Esophagus squamous epithelium (tissue), 5 donors: ENCODE results near the gene AGO1. TPM values are rescaled to one million over a fixed set of nuclear protein-coding genes. Genes with fewer than 3 reads are reported as not detected.
"Not testable (repeated sequence)": the region's sequence is repeated elsewhere in the genome, so short reads cannot be mapped to it uniquely, and the experiment has no call there.

Experiments used
- DNase-seq: peaks from one replicate; lab custom pipeline; 2025; lab: John Stamatoyannopoulos, UW
- H3K27ac ChIP-seq, 4 donors: fragments of 200-600 bp; sonication (generic); one replicate each; pipeline ENCODE4 v1.5.1; 2016 to 2019; ENCODE audit warnings: mild to moderate bottlenecking in 1 of 4
- H3K27me3 ChIP-seq, 4 donors: fragments of 200-600 bp; sonication (generic); 1 replicate in 3 of 4; 2 replicates in 1 of 4; pipeline versions ENCODE4 v1.5.1 to v1.6.0; 2017 to 2021; ENCODE audit warnings: antibody characterized with exemption in 1 of 4
- H3K36me3 ChIP-seq, 3 donors: fragments of 200-600 bp; sonication (generic); one replicate each; pipeline ENCODE4 v1.5.1; 2016 to 2019
- H3K4me1 ChIP-seq, 3 donors: fragments of 200-600 bp; sonication (generic); one replicate each; pipeline ENCODE4 v1.5.1; 2017 to 2019
- H3K4me3 ChIP-seq, 4 donors: fragments of 200-600 bp; sonication (generic); 1 replicate in 3 of 4; 2 replicates in 1 of 4; pipeline ENCODE4 v1.5.1; 2016 to 2019; ENCODE audit warnings: mild to moderate bottlenecking in 2 of 4, moderate library complexity in 1 of 4
- H3K9me3 ChIP-seq, 3 donors: fragments of 200-600 bp; sonication (generic); one replicate each; pipeline ENCODE4 v1.5.1; 2016 to 2019
- CTCF ChIP-seq, 6 experiments: fragments of 450-650 bp in 4 of 6; fragments of 200-600 bp in 2 of 6; sonication (generic) in 2 of 6; IDR thresholded peaks; one replicate each; pipeline ENCODE4 v1.5.1; 2016 to 2019; ENCODE audit warnings: antibody characterized with exemption in 6 of 6, mild to moderate bottlenecking in 4 of 6, moderate library complexity in 4 of 6
- POLR2A ChIP-seq, 4 donors: fragments of 450-650 bp; IDR thresholded peaks; one replicate each; pipeline ENCODE4 v1.6.1; 2017; ENCODE audit warnings: antibody characterized with exemption in 4 of 4, mild to moderate bottlenecking in 4 of 4, moderate library complexity in 3 of 4
- WGBS, 2 donors: methylation state at CpG; one replicate each; pipeline ENCODE4 v1.1.5; 2018; 5-methylcytosine and 5-hydroxymethylcytosine counted together
- intact Hi-C: fragments of 100-400 bp; cut with DNase I; formaldehyde crosslinking; loops from one replicate; pipeline ENCODE4 v1.15.0; 2022
- total RNA-seq, 4 donors: library from RNA; depleted of rRNA; stranded (reverse); fragments of >200 nt; gene quantifications; one replicate each; pipeline ENCODE4 v1.1.0, GENCODE V29; 2016
- donor health status: DM: yes; HTN: yes; CAD: no.

AGO1 gene
- total RNA-seq, 4 donors from 2014 or later: 9.7 to 18.1 (median 11.2) TPM

DNA sequence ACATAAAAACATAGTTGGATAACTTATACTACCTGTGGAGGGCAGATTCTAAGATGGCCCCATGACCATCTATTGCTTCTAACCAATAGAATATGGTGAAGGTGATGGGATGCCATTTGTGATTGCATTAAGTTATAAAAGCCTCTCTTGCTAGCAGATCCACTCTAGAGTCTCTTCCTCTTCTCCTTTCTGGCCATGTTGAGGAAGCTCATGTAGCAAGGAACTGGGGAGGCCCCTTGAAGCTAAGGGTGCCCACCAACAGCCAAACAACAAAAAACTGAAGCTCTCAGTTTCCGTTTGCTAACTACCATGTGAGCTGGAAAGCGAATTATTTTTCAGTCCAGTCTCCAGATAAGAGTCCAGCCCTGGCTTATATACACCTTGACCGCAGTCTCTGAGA lies 16.0 kb upstream of the AGO1 start:
- 85 to 86% methylated on average over 3 of the region's 3 CpGs for WGBS, 2 donors
- H3K36me3 ChIP-seq: no peaks in the 10 kb centered on the region
- H3K4me1 ChIP-seq: no peaks in the 10 kb centered on the region
- H3K27ac ChIP-seq: no peak overlapping the region
- intact Hi-C loops: no loop called here
- no peak for TF ChIP-seq POLR2A (IDR thresholded peaks at IDR 0.05)
- TF ChIP-seq CTCF (IDR thresholded peaks at IDR 0.05): no peak
- H3K27me3 ChIP-seq: no peaks in the 10 kb centered on the region
- H3K4me3 ChIP-seq: no peak overlapping the region
- H3K9me3 ChIP-seq: no peaks in the 10 kb centered on the region
- DNase-seq: no peak

DNA sequence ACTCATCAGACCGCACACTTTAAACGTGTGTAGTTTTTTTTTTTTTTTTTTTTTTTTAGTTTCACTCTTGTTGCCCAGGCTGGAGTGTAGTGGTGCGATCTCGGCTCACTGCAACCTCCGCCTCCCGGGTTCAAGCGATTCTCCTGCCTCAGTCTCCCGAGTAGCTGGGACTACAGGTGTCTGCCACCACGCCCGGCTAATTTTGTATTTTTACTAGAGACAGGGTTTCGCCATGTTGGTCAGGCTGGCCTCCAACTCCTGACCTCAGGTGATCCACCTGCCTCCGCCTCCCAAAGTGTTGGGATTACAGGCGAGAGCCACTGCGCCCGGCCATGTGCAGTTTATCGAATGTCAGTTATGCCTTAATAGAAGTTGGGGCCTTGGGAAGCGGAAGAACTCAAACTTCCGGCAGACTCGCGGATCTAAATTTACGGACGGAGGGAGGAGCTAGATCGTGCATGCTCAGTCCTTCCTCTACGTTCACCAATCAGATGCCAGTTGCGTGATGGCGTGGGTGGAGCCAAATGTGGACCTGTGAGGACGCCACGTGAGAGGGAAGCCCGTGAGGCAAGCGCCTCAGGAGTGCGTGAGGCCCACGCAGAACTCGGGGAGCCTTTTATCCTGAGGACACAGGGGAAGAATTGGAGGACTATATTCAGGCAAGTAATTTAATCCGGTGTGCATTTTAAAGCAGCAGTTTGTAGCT lies 13.6 kb upstream of the AGO1 start:
- H3K27me3 ChIP-seq, DNase-seq, H3K36me3 ChIP-seq, H3K27ac ChIP-seq, H3K9me3 ChIP-seq, intact Hi-C loops, H3K4me1 ChIP-seq, H3K4me3 ChIP-seq: not testable (repeated sequence)
- 85 to 88% methylated on average over 29 to 30 of the region's 34 CpGs for WGBS, 2 donors

DNA sequence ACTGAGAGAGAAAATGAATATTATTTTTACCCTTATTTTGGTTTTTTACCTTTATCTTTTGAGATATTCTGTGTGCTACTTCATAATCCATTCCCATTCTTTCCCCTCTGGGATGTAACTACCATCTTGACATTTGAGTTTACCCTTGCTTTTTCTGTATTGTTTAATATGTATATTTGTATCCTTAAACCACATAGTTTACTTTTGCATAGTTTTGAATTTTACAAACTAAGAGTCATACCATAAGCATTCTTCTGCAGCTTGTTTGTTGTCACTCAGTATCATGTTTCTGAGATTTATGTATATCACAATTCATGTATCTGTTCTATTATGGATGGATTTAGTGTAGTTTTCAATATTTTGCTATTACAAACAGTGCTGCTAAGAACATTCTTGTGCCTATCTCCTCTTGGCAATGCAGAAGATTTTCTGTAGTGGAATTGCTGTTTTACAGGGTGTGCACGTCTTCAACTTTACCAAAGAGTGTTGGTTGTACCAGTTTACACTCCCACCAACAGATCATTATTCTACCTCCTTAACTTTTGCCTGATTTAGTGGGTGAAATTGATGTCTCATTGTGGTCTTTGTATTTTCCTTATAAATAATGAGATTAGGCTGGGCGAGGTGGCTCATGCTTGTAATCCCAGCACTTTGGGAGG lies 12.2 kb upstream of the AGO1 start:
- Histone ChIP-seq H3K4me1 (no peaks in the 10 kb centered on the region), H3K27ac (no peak overlapping the region), H3K27me3 (no peaks in the 10 kb centered on the region), H3K36me3 (no peaks in the 10 kb centered on the region), H3K4me3 (no peak overlapping the region), H3K9me3 (no peaks in the 10 kb centered on the region)
- whole genome bisulfite sequencing, 2 donors: 85 to 95% methylated on average over 2 of the region's 2 CpGs
- intact Hi-C loops: no loop called here
- no peak for TF ChIP-seq CTCF (IDR thresholded peaks at IDR 0.05)
- TF ChIP-seq POLR2A (IDR thresholded peaks at IDR 0.05): no peak
- DNase-seq: no peak

DNA sequence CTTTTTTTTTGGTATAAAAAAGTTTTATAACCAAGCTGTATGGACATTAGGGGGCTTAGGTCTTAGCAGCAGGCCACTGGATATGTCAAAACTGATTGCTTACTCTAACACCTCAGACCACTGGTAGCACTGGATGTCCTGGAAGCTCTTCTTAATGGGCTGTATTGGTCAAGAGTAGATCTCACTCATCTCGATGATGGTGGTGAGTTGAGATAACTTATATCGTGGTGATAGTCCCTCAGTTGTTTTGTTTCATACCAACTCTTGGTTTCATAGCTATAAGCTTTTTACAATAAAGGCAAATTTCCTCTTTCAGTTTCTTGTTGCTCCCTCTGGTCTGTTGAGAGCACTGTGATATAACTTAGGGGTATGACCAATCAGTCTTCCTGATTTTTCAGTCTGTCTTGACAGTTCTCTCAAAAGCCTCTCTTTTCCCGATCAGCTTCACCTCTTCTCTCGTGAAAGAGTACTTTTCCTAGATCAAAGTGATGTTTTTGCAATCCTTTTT lies 9.7 kb upstream of the AGO1 start:
- no peak overlapping the region for H3K27ac ChIP-seq
- DNase-seq: no peak
- H3K27me3 ChIP-seq: no peaks in the 10 kb centered on the region
- H3K36me3 ChIP-seq: no peaks in the 10 kb centered on the region
- no peaks in the 10 kb centered on the region for H3K9me3 ChIP-seq
- TF ChIP-seq POLR2A (IDR thresholded peaks at IDR 0.05): no peak
- TF ChIP-seq CTCF (IDR thresholded peaks at IDR 0.05): no peak
- no peaks in the 10 kb centered on the region for H3K4me1 ChIP-seq
- no peak overlapping the region for H3K4me3 ChIP-seq
- 72 to 88% methylated on average over 4 of the region's 4 CpGs for WGBS, 2 donors
- intact Hi-C loops: no loop called here

- H3K4me3 ChIP-seq, H3K27me3 ChIP-seq, intact Hi-C loops, H3K27ac ChIP-seq, H3K4me1 ChIP-seq, H3K9me3 ChIP-seq, DNase-seq, H3K36me3 ChIP-seq: not testable (repeated sequence)
- 69 to 94% methylated on average over 3 of the region's 4 CpGs for WGBS, 2 donors
Measured at GRCh38 chr1:35874115-35874514, 8.9 kb upstream of the AGO1 start.

GRCh38 chr1:35876988-35877387 lies 6.0 kb upstream of the AGO1 start:
- H3K27me3 ChIP-seq: no peaks in the 10 kb centered on the region
- intact Hi-C loops: no loop called here
- H3K9me3 ChIP-seq: no peaks in the 10 kb centered on the region
- TF ChIP-seq POLR2A (IDR thresholded peaks at IDR 0.05): no peak
- no peak for TF ChIP-seq CTCF (IDR thresholded peaks at IDR 0.05)
- DNase-seq: no peak
- no peak overlapping the region for H3K27ac ChIP-seq
- WGBS, 2 donors: 50 to 55% methylated on average over 4 to 5 of the region's 5 CpGs
- H3K4me3 ChIP-seq: no peak overlapping the region
- H3K36me3 ChIP-seq: no peaks in the 10 kb centered on the region
- H3K4me1 ChIP-seq: no peaks in the 10 kb centered on the region
